HepG2 (cell line): ENCODE results near the gene PAPOLA. TPM values are rescaled to one million over a fixed set of nuclear protein-coding genes. Genes with fewer than 3 reads are reported as not detected.

Source experiments
- ATAC-seq: fragments of 200-7000 bp; cut with Tn5 transposase; 3 replicates; pipeline ENCODE4 v1.9.1; 2020; ENCODE audit warnings: mild to moderate bottlenecking, moderate library complexity
- BruUV-seq: library from RNA; stranded (reverse); fragments of 400-500 nt; replicated peaks from 2 replicates; lab custom pipeline; 2021; lab: Mats Ljungman, UMichigan
- CTCF ChIA-PET: fragments of 300-600 bp; formaldehyde crosslinking; extraction: SDS; loops from one replicate; lab custom pipeline; 2021; ENCODE audit warnings: low total read pairs, inconsistent platforms, low intra/inter-chr PET ratio; lab: Yijun Ruan, JAX
- POLR2A ChIA-PET: fragments of 350-600 bp; sonication (Branson Sonifier 250); formaldehyde crosslinking; loops from one replicate; lab custom pipeline; 2020; ENCODE audit warnings: antibody characterized with exemption, inconsistent platforms; lab: Yijun Ruan, JAX
- DNase-seq: peaks from one replicate; pipeline ENCODE4 v3.0.0-alpha.2; 2015; ENCODE audit warnings: low spot score
- FAIRE-seq: peaks from 3 replicates; lab custom pipeline; 2011; peaks lifted over from hg19 to GRCh38; lab: Jason Lieb, UNC
- H2AFZ ChIP-seq: one replicate; pipeline ENCODE4 v1.6.1; 2011; ENCODE audit warnings: low read length, inconsistent platforms
- H3K27ac ChIP-seq: fragments of 300-600 bp; 3 replicates; pipeline ENCODE4 v1.8.0; 2011; ENCODE audit warnings: mixed run types, mild to moderate bottlenecking, mixed read lengths, low read length, inconsistent platforms; ENCODE audit not compliant: insufficient read depth; ENCODE audit errors: extremely low read length
- H3K27me3 ChIP-seq, 2 experiments: fragments of 200-600 bp in 1 of 2; 2 replicates in 1 of 2; 3 replicates in 1 of 2; pipeline versions ENCODE4 v1.6.0 to v1.8.0; 2011; ENCODE audit warnings: low read length in 2 of 2, mild to moderate bottlenecking in 2 of 2, moderate library complexity in 2 of 2, inconsistent platforms in 1 of 2; ENCODE audit not compliant: insufficient read depth in 2 of 2, control insufficient read depth in 1 of 2
- H3K36me3 ChIP-seq, 2 experiments: fragments of 200-600 bp in 1 of 2; replicated peaks in 1 of 2; 2 replicates in 1 of 2; 3 replicates in 1 of 2; pipeline versions ENCODE4 v1.5.1 to v1.8.0; 2011; ENCODE audit warnings: low read length in 2 of 2, inconsistent platforms in 1 of 2; ENCODE audit not compliant: insufficient read depth in 2 of 2, control insufficient read depth in 1 of 2
- H3K4me1 ChIP-seq: 2 replicates; pipeline ENCODE4 v1.5.1; 2012; ENCODE audit warnings: low read length, inconsistent platforms; ENCODE audit not compliant: insufficient read depth
- H3K4me2 ChIP-seq: 2 replicates; pipeline ENCODE4 v1.6.0; 2011; ENCODE audit warnings: low read depth, low read length, inconsistent platforms
- H3K4me3 ChIP-seq, 3 experiments: fragments of 200-600 bp in 1 of 3; sonication (generic), shearing (Covaris generic) in 1 of 3; replicated peaks in 1 of 3; 2 replicates each; pipeline ENCODE4 v1.5.1; 2011 to 2016; ENCODE audit warnings: low read length in 3 of 3, inconsistent platforms in 2 of 3, low read depth in 2 of 3, mild to moderate bottlenecking in 2 of 3, control low read depth in 1 of 3, mixed read lengths in 1 of 3; ENCODE audit not compliant: insufficient read depth in 1 of 3
- H3K79me2 ChIP-seq: one replicate; pipeline ENCODE4 v1.6.1; 2011; ENCODE audit warnings: low read length, inconsistent platforms; ENCODE audit not compliant: insufficient read depth
- H3K9ac ChIP-seq: 2 replicates; pipeline ENCODE4 v1.6.0; 2011; ENCODE audit warnings: mild to moderate bottlenecking, low read depth, low read length, inconsistent platforms; ENCODE audit not compliant: insufficient read depth
- H3K9me3 ChIP-seq: 2 replicates; pipeline ENCODE4 v1.5.1; 2012; ENCODE audit warnings: mild to moderate bottlenecking, low read length
- H4K20me1 ChIP-seq: 2 replicates; pipeline ENCODE4 v1.6.0; 2011; ENCODE audit warnings: inconsistent platforms, mild to moderate bottlenecking, low read length, moderate library complexity; ENCODE audit not compliant: insufficient read depth
- ATRX ChIP-seq: sonication (generic); formaldehyde crosslinking; IDR thresholded peaks from 2 replicates; pipeline ENCODE4 v1.4.0; 2020; ENCODE audit warnings: missing genetic modification reagents, borderline replicate concordance
- CREB1 ChIP-seq, 2 experiments: fragments of 450-650 bp in 1 of 2; IDR thresholded peaks; 2 replicates each; pipeline ENCODE4 v1.6.1; 2016 to 2017; ENCODE audit warnings: control low read depth in 1 of 2, mild to moderate bottlenecking in 1 of 2, missing compliant biosample characterization in 1 of 2, missing genetic modification characterization in 1 of 2
- LCORL ChIP-seq, 2 experiments: fragments of 450-650 bp in 1 of 2; sonication (generic) in 1 of 2; formaldehyde crosslinking in 1 of 2; IDR thresholded peaks; 2 replicates each; pipeline versions ENCODE4 v1.5.0 to v1.6.1; 2017 to 2020; ENCODE audit warnings: antibody characterized with exemption in 1 of 2, missing genetic modification reagents in 1 of 2
- PAF1 ChIP-seq: IDR thresholded peaks from 2 replicates; pipeline ENCODE4 v1.6.1; 2016; ENCODE audit warnings: missing genetic modification reagents, missing compliant biosample characterization
- PHF5A ChIP-seq: IDR thresholded peaks from one replicate; pipeline ENCODE4 v1.6.1; 2018; ENCODE audit warnings: low read depth, missing genetic modification reagents; ENCODE audit not compliant: unreplicated experiment
- SOX6 ChIP-seq, 2 experiments: fragments of 450-650 bp in 1 of 2; sonication (generic) in 1 of 2; formaldehyde crosslinking in 1 of 2; IDR thresholded peaks; 2 replicates each; pipeline versions ENCODE4 v1.4.0 to v1.6.1; 2017 to 2020; ENCODE audit warnings: antibody characterized with exemption in 1 of 2, mild to moderate bottlenecking in 1 of 2, missing genetic modification reagents in 1 of 2
- SSRP1 ChIP-seq: IDR thresholded peaks from 2 replicates; pipeline ENCODE4 v1.6.1; 2016; ENCODE audit warnings: control low read depth
- ZNF225 ChIP-seq: sonication (generic); formaldehyde crosslinking; IDR thresholded peaks from 2 replicates; pipeline ENCODE4 v1.4.0; 2020; ENCODE audit warnings: mild to moderate bottlenecking, missing genetic modification reagents
- ZNF337 ChIP-seq: sonication (generic); formaldehyde crosslinking; IDR thresholded peaks from 2 replicates; pipeline ENCODE4 v1.5.1; 2020; ENCODE audit warnings: missing genetic modification reagents, low read depth, mild to moderate bottlenecking, borderline replicate concordance
- ZNF615 ChIP-seq: sonication (generic); formaldehyde crosslinking; IDR thresholded peaks from 2 replicates; pipeline ENCODE4 v1.5.0; 2020; ENCODE audit warnings: mild to moderate bottlenecking, missing genetic modification reagents, borderline replicate concordance
- ZNF737 ChIP-seq: sonication (generic); formaldehyde crosslinking; IDR thresholded peaks from 2 replicates; pipeline ENCODE4 v1.5.0; 2020; ENCODE audit warnings: missing genetic modification reagents, mild to moderate bottlenecking, borderline replicate concordance
- ZNF790 ChIP-seq: sonication (generic); formaldehyde crosslinking; IDR thresholded peaks from 2 replicates; pipeline ENCODE4 v1.8.0; 2022; ENCODE audit warnings: missing genetic modification reagents, mild to moderate bottlenecking, borderline replicate concordance
- WGBS: methylation state at CpG from one replicate; pipeline ENCODE4 v1.1.6; 2017; ENCODE audit warnings: low lambda C conversion rate; 5-methylcytosine and 5-hydroxymethylcytosine counted together
- in situ Hi-C: cut with HindIII; loops from 2 replicates; pipeline ENCODE4 v1.10.0; 2017; ENCODE audit warnings: low pct_unique_long_range_greater_than_20kb; ENCODE audit not compliant: extremely low pct_ligation_motif_present
- intact Hi-C: fragments of 100-400 bp; cut with micrococcal nuclease; formaldehyde crosslinking; loops from one replicate; pipeline ENCODE4 v1.10.0; 2022; ENCODE audit not compliant: unreplicated experiment
- polyA plus RNA-seq, 8 experiments: library from polyadenylated mRNA; depleted of rRNA in 3 of 8; stranded (reverse) in 7 of 8; unstranded in 1 of 8; fragments of >200 nt; fragmentation: Illumina TruSeq in 4 of 8; extraction: Trizol in 4 of 8; gene quantifications; 2 replicates each; pipeline versions ENCODE4 v1.2.1 to v1.2.3, GENCODE V29; 2011 to 2016; ENCODE audit warnings: low read depth in 4 of 8, missing spikeins in 1 of 8, mixed read lengths in 1 of 8; ENCODE audit not compliant: insufficient read depth in 1 of 8
- total RNA-seq, 5 experiments: library from RNA; depleted of rRNA; stranded (reverse); fragments of >200 nt; fragmentation: Illumina TruSeq; extraction: Trizol; gene quantifications; 2 replicates each; pipeline ENCODE4 v1.2.3, GENCODE V29; 2016; ENCODE audit warnings: low read depth in 1 of 5
- TF ChIP-seq, protein P1 (sequence below): sonication (generic); formaldehyde crosslinking; IDR thresholded peaks from 2 replicates; pipeline ENCODE4 v1.4.0; 2020; ENCODE audit warnings: mild to moderate bottlenecking, missing genetic modification reagents, borderline replicate concordance
- TF ChIP-seq, protein P2 (sequence below): sonication (generic); formaldehyde crosslinking; IDR thresholded peaks from 2 replicates; pipeline ENCODE4 v1.4.0; 2020; ENCODE audit warnings: mild to moderate bottlenecking, low read depth, missing genetic modification reagents
- TF ChIP-seq, protein P3 (sequence below): sonication (generic); formaldehyde crosslinking; IDR thresholded peaks from 2 replicates; pipeline ENCODE4 v1.5.0; 2020; ENCODE audit warnings: missing genetic modification reagents
- TF ChIP-seq, protein P4 (sequence below): sonication (generic); formaldehyde crosslinking; IDR thresholded peaks from 2 replicates; pipeline ENCODE4 v1.5.1; 2020; ENCODE audit warnings: mild to moderate bottlenecking, missing genetic modification reagents, moderate library complexity

Gene PAPOLA
- total and polyA plus RNA-seq, 2 of the 13 experiments (the other 11 are each of a cell fraction or from before 2014, with no cell fraction given): 103 to 151 TPM

DNA sequence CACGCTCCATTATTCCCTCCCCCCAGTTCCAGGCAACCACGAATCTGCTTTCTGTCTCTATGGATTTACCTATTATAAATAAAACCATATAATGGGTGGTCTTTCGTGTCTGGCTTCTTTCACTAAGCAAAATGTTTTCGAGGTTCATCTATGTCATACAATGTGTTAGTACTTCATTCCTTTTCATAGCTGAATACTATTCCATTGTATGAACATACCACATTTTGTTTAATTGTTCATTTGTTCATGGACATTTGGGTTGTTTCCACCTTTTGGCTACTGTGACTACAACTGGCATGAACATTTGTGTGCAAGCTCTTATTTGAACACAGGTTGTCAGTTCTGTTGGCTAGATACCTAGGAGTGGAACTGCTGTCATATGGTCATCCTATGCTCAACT, 12.9 kb upstream of the PAPOLA start:
- H2AFZ ChIP-seq: no peak overlapping the region
- H3K4me3 ChIP-seq: no peak overlapping the region
- intact Hi-C loops (no loop called here), in situ Hi-C loops (no loop called here)
- BruUV-seq: no TSS peak
- no peak overlapping the region for H3K27ac ChIP-seq
- no peak overlapping the region for H3K9ac ChIP-seq
- H3K27me3 ChIP-seq: no peaks in the 10 kb centered on the region
- no peaks in the 10 kb centered on the region for H3K79me2 ChIP-seq
- WGBS: 30% methylated on average over 4 of the region's 4 CpGs
- no peaks in the 10 kb centered on the region for H4K20me1 ChIP-seq
- no peak overlapping the region for H3K4me2 ChIP-seq
- ATAC-seq (no peak), FAIRE-seq (no peak), DNase-seq (no peak)
- no peaks in the 10 kb centered on the region for H3K36me3 ChIP-seq
- no peaks in the 10 kb centered on the region for H3K9me3 ChIP-seq
- ChIA-PET CTCF (no interaction called here), POLR2A (no interaction called here)
- H3K4me1 ChIP-seq: no peaks in the 10 kb centered on the region
- TF ChIP-seq, protein P1, sequence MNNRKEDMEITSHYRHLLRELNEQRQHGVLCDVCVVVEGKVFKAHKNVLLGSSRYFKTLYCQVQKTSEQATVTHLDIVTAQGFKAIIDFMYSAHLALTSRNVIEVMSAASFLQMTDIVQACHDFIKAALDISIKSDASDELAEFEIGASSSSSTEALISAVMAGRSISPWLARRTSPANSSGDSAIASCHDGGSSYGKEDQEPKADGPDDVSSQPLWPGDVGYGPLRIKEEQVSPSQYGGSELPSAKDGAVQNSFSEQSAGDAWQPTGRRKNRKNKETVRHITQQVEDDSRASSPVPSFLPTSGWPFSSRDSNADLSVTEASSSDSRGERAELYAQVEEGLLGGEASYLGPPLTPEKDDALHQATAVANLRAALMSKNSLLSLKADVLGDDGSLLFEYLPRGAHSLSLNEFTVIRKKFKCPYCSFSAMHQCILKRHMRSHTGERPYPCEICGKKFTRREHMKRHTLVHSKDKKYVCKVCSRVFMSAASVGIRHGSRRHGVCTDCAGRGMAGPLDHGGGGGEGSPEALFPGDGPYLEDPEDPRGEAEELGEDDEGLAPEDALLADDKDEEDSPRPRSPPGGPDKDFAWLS: no peak
- TF ChIP-seq PAF1 (CRISPR knock-in tag) (no peak), ZNF337 (CRISPR knock-in tag) (no peak), ZNF737 (CRISPR knock-in tag) (no peak), ATRX (no peak), ZNF225 (no peak), CREB1 (IDR thresholded peaks at IDR 0.05) (no peak), CREB1 (CRISPR knock-in tag; IDR thresholded peaks at IDR 0.05) (no peak), PHF5A (CRISPR knock-in tag) (no peak), ZNF615 (CRISPR knock-in tag) (no peak), SOX6 (IDR thresholded peaks at IDR 0.05) (no peak), SOX6 (CRISPR knock-in tag; IDR thresholded peaks at IDR 0.05) (no peak), ZNF790 (no peak), SSRP1 (CRISPR knock-in tag) (no peak), LCORL (IDR thresholded peaks at IDR 0.05) (no peak), LCORL (CRISPR knock-in tag; IDR thresholded peaks at IDR 0.05) (no peak)
- TF ChIP-seq, protein P2, sequence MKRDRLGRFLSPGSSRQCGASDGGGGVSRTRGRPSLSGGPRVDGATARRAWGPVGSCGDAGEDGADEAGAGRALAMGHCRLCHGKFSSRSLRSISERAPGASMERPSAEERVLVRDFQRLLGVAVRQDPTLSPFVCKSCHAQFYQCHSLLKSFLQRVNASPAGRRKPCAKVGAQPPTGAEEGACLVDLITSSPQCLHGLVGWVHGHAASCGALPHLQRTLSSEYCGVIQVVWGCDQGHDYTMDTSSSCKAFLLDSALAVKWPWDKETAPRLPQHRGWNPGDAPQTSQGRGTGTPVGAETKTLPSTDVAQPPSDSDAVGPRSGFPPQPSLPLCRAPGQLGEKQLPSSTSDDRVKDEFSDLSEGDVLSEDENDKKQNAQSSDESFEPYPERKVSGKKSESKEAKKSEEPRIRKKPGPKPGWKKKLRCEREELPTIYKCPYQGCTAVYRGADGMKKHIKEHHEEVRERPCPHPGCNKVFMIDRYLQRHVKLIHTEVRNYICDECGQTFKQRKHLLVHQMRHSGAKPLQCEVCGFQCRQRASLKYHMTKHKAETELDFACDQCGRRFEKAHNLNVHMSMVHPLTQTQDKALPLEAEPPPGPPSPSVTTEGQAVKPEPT (CRISPR knock-in tag): no peak
- TF ChIP-seq, protein P3, sequence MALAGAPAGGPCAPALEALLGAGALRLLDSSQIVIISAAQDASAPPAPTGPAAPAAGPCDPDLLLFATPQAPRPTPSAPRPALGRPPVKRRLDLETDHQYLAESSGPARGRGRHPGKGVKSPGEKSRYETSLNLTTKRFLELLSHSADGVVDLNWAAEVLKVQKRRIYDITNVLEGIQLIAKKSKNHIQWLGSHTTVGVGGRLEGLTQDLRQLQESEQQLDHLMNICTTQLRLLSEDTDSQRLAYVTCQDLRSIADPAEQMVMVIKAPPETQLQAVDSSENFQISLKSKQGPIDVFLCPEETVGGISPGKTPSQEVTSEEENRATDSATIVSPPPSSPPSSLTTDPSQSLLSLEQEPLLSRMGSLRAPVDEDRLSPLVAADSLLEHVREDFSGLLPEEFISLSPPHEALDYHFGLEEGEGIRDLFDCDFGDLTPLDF (CRISPR knock-in tag): no peak
- TF ChIP-seq, protein P4, sequence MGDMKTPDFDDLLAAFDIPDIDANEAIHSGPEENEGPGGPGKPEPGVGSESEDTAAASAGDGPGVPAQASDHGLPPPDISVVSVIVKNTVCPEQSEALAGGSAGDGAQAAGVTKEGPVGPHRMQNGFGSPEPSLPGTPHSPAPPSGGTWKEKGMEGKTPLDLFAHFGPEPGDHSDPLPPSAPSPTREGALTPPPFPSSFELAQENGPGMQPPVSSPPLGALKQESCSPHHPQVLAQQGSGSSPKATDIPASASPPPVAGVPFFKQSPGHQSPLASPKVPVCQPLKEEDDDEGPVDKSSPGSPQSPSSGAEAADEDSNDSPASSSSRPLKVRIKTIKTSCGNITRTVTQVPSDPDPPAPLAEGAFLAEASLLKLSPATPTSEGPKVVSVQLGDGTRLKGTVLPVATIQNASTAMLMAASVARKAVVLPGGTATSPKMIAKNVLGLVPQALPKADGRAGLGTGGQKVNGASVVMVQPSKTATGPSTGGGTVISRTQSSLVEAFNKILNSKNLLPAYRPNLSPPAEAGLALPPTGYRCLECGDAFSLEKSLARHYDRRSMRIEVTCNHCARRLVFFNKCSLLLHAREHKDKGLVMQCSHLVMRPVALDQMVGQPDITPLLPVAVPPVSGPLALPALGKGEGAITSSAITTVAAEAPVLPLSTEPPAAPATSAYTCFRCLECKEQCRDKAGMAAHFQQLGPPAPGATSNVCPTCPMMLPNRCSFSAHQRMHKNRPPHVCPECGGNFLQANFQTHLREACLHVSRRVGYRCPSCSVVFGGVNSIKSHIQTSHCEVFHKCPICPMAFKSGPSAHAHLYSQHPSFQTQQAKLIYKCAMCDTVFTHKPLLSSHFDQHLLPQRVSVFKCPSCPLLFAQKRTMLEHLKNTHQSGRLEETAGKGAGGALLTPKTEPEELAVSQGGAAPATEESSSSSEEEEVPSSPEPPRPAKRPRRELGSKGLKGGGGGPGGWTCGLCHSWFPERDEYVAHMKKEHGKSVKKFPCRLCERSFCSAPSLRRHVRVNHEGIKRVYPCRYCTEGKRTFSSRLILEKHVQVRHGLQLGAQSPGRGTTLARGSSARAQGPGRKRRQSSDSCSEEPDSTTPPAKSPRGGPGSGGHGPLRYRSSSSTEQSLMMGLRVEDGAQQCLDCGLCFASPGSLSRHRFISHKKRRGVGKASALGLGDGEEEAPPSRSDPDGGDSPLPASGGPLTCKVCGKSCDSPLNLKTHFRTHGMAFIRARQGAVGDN (CRISPR knock-in tag): no peak
